GM23338 (cell line): ENCODE results near the gene GALNT16. TPM values are rescaled to one million over a fixed set of nuclear protein-coding genes. Genes with fewer than 3 reads are reported as not detected.

Experiments used
- ATAC-seq: fragments of 200-7000 bp; cut with Tn5 transposase; 3 replicates; pipeline ENCODE4 v1.9.1; 2020
- DNase-seq: peaks from one replicate; pipeline ENCODE4 v3.0.0-alpha.2; 2015; ENCODE audit warnings: low spot score
- H2AFZ ChIP-seq: fragments of 200-600 bp; sonication (generic); 2 replicates; pipeline ENCODE4 v1.8.0; 2016; ENCODE audit warnings: antibody characterized with exemption, mild to moderate bottlenecking, moderate library complexity
- H3F3A ChIP-seq: fragments of 200-600 bp; sonication (generic); replicated peaks from 2 replicates; pipeline ENCODE4 v1.8.0; 2017; ENCODE audit warnings: antibody characterized with exemption, mixed run types, low read depth
- H3K27ac ChIP-seq: fragments of 200-600 bp; sonication (generic); 2 replicates; pipeline ENCODE4 v1.6.1; 2016; ENCODE audit warnings: low read depth
- H3K27me3 ChIP-seq: fragments of 200-600 bp; sonication (generic); 2 replicates; pipeline ENCODE4 v1.8.0; 2016; ENCODE audit warnings: mild to moderate bottlenecking, mixed run types, moderate library complexity; ENCODE audit not compliant: insufficient read depth
- H3K36me3 ChIP-seq: fragments of 200-600 bp; sonication (generic); 2 replicates; pipeline ENCODE4 v1.8.0; 2016; ENCODE audit warnings: mild to moderate bottlenecking; ENCODE audit not compliant: insufficient read depth
- H3K4me1 ChIP-seq: fragments of 200-600 bp; sonication (generic); 2 replicates; pipeline ENCODE4 v1.8.0; 2016; ENCODE audit warnings: mild to moderate bottlenecking, moderate library complexity; ENCODE audit not compliant: insufficient read depth
- H3K4me2 ChIP-seq: fragments of 200-600 bp; sonication (generic); 2 replicates; pipeline ENCODE4 v1.7.1; 2017; ENCODE audit warnings: mixed run types
- H3K4me3 ChIP-seq: fragments of 200-600 bp; sonication (generic); 2 replicates; pipeline ENCODE4 v1.6.1; 2016; ENCODE audit warnings: mixed run types
- H3K79me2 ChIP-seq: fragments of 200-600 bp; sonication (generic); replicated peaks from 2 replicates; pipeline ENCODE4 v1.8.0; 2017; ENCODE audit warnings: mild to moderate bottlenecking; ENCODE audit not compliant: insufficient read depth
- H3K9me2 ChIP-seq: fragments of 200-600 bp; sonication (generic); 2 replicates; pipeline ENCODE4 v1.8.0; 2017; ENCODE audit not compliant: insufficient read depth
- H4K20me1 ChIP-seq: fragments of 200-600 bp; sonication (generic); replicated peaks from 2 replicates; pipeline ENCODE4 v1.8.0; 2017; ENCODE audit warnings: mild to moderate bottlenecking; ENCODE audit not compliant: insufficient read depth
- H3K27ac Mint-ChIP-seq: 2 replicates; pipeline ENCODE4 v1.8.0; 2020; ENCODE audit warnings: inconsistent platforms, mild to moderate bottlenecking, moderate library complexity, mixed read lengths
- H3K27me3 Mint-ChIP-seq: 3 replicates; pipeline ENCODE4 v1.8.0; 2022; ENCODE audit warnings: low read depth, mild to moderate bottlenecking, moderate library complexity, mixed read lengths, inconsistent platforms; ENCODE audit not compliant: insufficient read depth, poor library complexity
- H3K36me3 Mint-ChIP-seq: 3 replicates; pipeline ENCODE4 v1.8.0; 2021; ENCODE audit warnings: low read depth, mild to moderate bottlenecking, inconsistent platforms, moderate library complexity, mixed read lengths
- H3K4me1 Mint-ChIP-seq: 3 replicates; pipeline ENCODE4 v1.8.0; 2020; ENCODE audit warnings: mild to moderate bottlenecking, inconsistent platforms, mixed read lengths
- H3K4me3 Mint-ChIP-seq: 3 replicates; pipeline ENCODE4 v1.8.0; 2021; ENCODE audit warnings: moderate library complexity, mild to moderate bottlenecking, inconsistent platforms, mixed read lengths
- H3K9me3 Mint-ChIP-seq: 3 replicates; pipeline ENCODE4 v1.8.0; 2020; ENCODE audit warnings: moderate library complexity, mild to moderate bottlenecking, inconsistent platforms, mixed read lengths
- EZH2 ChIP-seq: fragments of 200-600 bp; sonication (generic); IDR thresholded peaks from one replicate; pipeline ENCODE4 v1.8.0; 2017; ENCODE audit warnings: antibody characterized with exemption, mild to moderate bottlenecking, low read depth; ENCODE audit not compliant: unreplicated experiment
- JUNB ChIP-seq: IDR thresholded peaks from one replicate; pipeline ENCODE4 v1.6.1; 2016; ENCODE audit warnings: antibody characterized with exemption; ENCODE audit not compliant: unreplicated experiment
- REST ChIP-seq: IDR thresholded peaks from one replicate; pipeline ENCODE4 v1.6.1; 2018; ENCODE audit warnings: antibody characterized with exemption; ENCODE audit not compliant: unreplicated experiment
- STAT1 ChIP-seq: IDR thresholded peaks from one replicate; pipeline ENCODE4 v1.6.1; 2016; ENCODE audit warnings: antibody characterized with exemption; ENCODE audit not compliant: unreplicated experiment
- ZNF114 ChIP-seq: fragments of 250-450 bp; sonication (Bioruptor Pico); IDR thresholded peaks from 2 replicates; pipeline ENCODE4 v1.5.0; 2020; ENCODE audit warnings: mild to moderate bottlenecking, moderate library complexity
- long read RNA-seq: library from polyadenylated mRNA; unstranded; transcript quantifications from one replicate; pipeline ENCODE4 v2.0.0, GENCODE V29; 2020; ENCODE audit not compliant: unreplicated experiment
- polyA plus RNA-seq: library from polyadenylated mRNA; unstranded; fragments of >200 nt; fragmentation: Nextera tagmentation; extraction: Ambion mirVana; gene quantifications from 2 replicates; pipeline ENCODE4 v1.2.1, GENCODE V29; 2016
- total RNA-seq: library from RNA; depleted of rRNA; stranded (reverse); fragments of >200 nt; shearing (Covaris generic); gene quantifications from 2 replicates; pipeline ENCODE4 v1.2.3, GENCODE V29; 2014; rRNA removed
- TF ChIP-seq, protein P1 (sequence below), 2 experiments: fragments of 200-600 bp in 1 of 2; sonication (generic) in 1 of 2; conservative IDR thresholded peaks; 2 replicates each; pipeline versions ENCODE4 v1.5.1 to v1.6.1; 2016 to 2017; ENCODE audit warnings: antibody characterized with exemption in 2 of 2, low read depth in 2 of 2, mild to moderate bottlenecking in 2 of 2, moderate library complexity in 1 of 2

GALNT16 gene
- 2.9 and 5.3 TPM in 2 replicates for total RNA-seq
- polyA plus RNA-seq, result 0.90 and 1.5 TPM in 2 replicates
- long read RNA-seq, full-length matches to known transcripts, result 2 of 3 reads
- long read RNA-seq, partial matches to known transcripts, result 1 of 3 reads
- long read RNA-seq, other reads (novel, unspliced or antisense), result 0 of 3 reads

- Mint-ChIP-seq H3K4me1 (peaks cover 25% of the 10 kb centered on the region), H3K4me3 (peak within 1 kb of the TSS; percentile 85), H3K27me3 (peaks cover 44% of the 10 kb centered on the region), H3K36me3 (no peaks in the 10 kb centered on the region; the same call in 2 of the 3 replicates), H3K27ac (no peak within 1 kb of the TSS), H3K9me3 (no peaks in the 10 kb centered on the region; the same call in 2 of the 3 replicates)
- Histone ChIP-seq H3K4me2 (peak within 1 kb of the TSS; percentile 89), H3F3A (peaks cover 13% of the 10 kb centered on the region), H3K9me2 (no peaks in the 10 kb centered on the region), H3K27me3 (peaks cover 70% of the 10 kb centered on the region), H3K36me3 (no peaks in the 10 kb centered on the region), H2AFZ (peak within 1 kb of the TSS; percentile 99), H3K4me3 (peak within 1 kb of the TSS; percentile 80), H3K4me1 (peaks cover 21% of the 10 kb centered on the region), H3K27ac (no peak within 1 kb of the TSS), H3K79me2 (no peaks in the 10 kb centered on the region), H4K20me1 (no peaks in the 10 kb centered on the region)
- TF ChIP-seq REST, result no peak
- TF ChIP-seq, protein P1, sequence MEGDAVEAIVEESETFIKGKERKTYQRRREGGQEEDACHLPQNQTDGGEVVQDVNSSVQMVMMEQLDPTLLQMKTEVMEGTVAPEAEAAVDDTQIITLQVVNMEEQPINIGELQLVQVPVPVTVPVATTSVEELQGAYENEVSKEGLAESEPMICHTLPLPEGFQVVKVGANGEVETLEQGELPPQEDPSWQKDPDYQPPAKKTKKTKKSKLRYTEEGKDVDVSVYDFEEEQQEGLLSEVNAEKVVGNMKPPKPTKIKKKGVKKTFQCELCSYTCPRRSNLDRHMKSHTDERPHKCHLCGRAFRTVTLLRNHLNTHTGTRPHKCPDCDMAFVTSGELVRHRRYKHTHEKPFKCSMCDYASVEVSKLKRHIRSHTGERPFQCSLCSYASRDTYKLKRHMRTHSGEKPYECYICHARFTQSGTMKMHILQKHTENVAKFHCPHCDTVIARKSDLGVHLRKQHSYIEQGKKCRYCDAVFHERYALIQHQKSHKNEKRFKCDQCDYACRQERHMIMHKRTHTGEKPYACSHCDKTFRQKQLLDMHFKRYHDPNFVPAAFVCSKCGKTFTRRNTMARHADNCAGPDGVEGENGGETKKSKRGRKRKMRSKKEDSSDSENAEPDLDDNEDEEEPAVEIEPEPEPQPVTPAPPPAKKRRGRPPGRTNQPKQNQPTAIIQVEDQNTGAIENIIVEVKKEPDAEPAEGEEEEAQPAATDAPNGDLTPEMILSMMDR (conservative IDR thresholded peaks at IDR 0.05; ENCODE audit: low read depth in 2 of 2), result peak; percentile 18 to 29; a peak in 2 of 4 replicates
- DNase-seq (peak; percentile 69), ATAC-seq (peak; percentile 35)
Observed at GRCh38 chr14:69259527-69260189, at the start of gene GALNT16. Gene GALNT16 (plus strand): TSS chr14:69260158. CDS start chr14:69260291, 133 bp downstream.

- no peak for DNase-seq
- Histone ChIP-seq H3K27ac (no peak overlapping the region), H3K4me3 (no peak overlapping the region), H3K36me3 (peaks cover 6% of the 10 kb centered on the region; the same call in 1 of the 2 replicates), H3K9me2 (no peaks in the 10 kb centered on the region; the same call in 1 of the 2 replicates), H3K4me1 (no peaks in the 10 kb centered on the region), H4K20me1 (no peaks in the 10 kb centered on the region), H3K79me2 (no peaks in the 10 kb centered on the region), H2AFZ (no peak overlapping the region), H3K4me2 (no peak overlapping the region), H3F3A (no peaks in the 10 kb centered on the region), H3K27me3 (no peaks in the 10 kb centered on the region)
- no peak for ATAC-seq
- H3K27ac Mint-ChIP-seq, result no peak overlapping the region
- peaks cover 2% of the 10 kb centered on the region for H3K27me3 Mint-ChIP-seq
- H3K9me3 Mint-ChIP-seq, result peaks cover 6% of the 10 kb centered on the region; the same call in 1 of the 3 replicates
- no peak overlapping the region for H3K4me3 Mint-ChIP-seq
- H3K36me3 Mint-ChIP-seq, result peaks cover 17% of the 10 kb centered on the region; the same call in 2 of the 3 replicates
- H3K4me1 Mint-ChIP-seq, result no peaks in the 10 kb centered on the region
- TF ChIP-seq JUNB, result no peak
- TF ChIP-seq REST, result no peak
- no peak for TF ChIP-seq EZH2
- TF ChIP-seq ZNF114 (CRISPR knock-in tag), result no peak
- no peak for TF ChIP-seq STAT1
Observed at GRCh38 chr14:69214393-69214792, 45.6 kb upstream of the GALNT16 start.
